Measurements from ENCODE around the gene CPA2. TPM values are rescaled to one million over a fixed set of nuclear protein-coding genes. Genes with fewer than 3 reads are reported as not detected.
A peak's percentile ranks its signal among the peaks of the same experiment; 100 is the strongest.

CPA2 gene
- total and polyA plus RNA-seq, 2 experiments from 2014 or later = not detected

DNA sequence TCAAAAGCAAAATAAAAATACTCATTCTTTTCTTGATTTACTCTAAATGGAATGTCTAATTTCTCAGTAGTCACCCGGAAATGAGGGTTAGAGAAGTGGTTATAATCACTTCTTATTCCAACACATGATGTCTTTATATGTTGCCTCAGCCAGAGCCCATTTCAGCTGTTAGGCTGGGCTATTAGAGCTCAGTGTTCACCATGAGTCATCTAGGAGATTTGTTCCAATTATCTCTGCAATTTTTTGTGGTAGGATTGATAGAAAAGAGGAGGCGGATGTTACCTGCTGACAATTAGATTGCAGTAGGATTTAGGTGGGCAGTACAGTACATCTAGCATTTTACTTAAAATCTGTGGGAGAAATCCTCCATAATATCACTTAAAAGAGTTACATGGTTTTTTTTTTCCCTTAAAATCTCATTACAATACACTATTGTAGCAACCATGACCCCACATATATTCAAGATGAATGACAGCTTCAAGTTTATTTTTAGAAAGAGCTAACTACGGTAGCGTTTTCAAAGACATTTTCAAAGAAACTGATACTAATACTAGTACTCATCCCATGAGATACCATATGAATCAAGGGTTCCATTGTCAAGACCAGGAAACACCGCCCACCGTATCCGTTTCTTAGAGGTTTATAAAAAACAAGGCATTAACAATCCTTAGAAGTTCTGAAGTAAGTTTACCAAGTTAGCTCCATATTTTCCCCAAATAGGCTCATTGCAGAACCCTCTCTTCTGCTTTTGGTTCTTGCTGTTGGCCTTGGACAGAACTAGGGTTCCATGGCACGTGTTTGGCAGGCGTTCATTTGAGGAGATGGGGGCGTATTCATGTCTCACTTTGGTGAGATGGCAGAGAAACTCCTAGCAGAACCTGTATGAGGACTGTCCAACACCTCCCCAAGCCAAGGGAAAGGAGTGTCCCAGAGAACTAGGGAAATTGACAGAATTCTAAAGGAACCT is 10.4 kb downstream of the CPA2 start:
- Histone ChIP-seq H4K20me1 (replicated peaks; ENCODE audit: insufficient read depth) (no peaks in the 10 kb centered on the region), H2AFZ (0 out of 2 replicates have a peak overlapping the region, but pooled peaks have one; percentile 2), H3K9me2 (ENCODE audit: insufficient read depth) (peaks cover 14% of the 10 kb centered on the region; the same call in 1 of the 2 replicates), H3F3A (replicated peaks; ENCODE audit: low read depth) (peaks cover 3% of the 10 kb centered on the region; the same call in 1 of the 2 replicates), H3K4me1 (ENCODE audit: insufficient read depth) (peaks cover 35% of the 10 kb centered on the region), H3K4me3 (no peak overlapping the region), H3K4me2 (no peak overlapping the region), H3K79me2 (replicated peaks; ENCODE audit: insufficient read depth) (no peaks in the 10 kb centered on the region), H3K27me3 (ENCODE audit: insufficient read depth) (no peaks in the 10 kb centered on the region), H3K36me3 (ENCODE audit: insufficient read depth) (no peaks in the 10 kb centered on the region), H3K27ac (ENCODE audit: low read depth) (no peak overlapping the region)
- Mint-ChIP-seq H3K4me3 (no peak overlapping the region), H3K36me3 (ENCODE audit: low read depth) (no peaks in the 10 kb centered on the region), H3K27me3 (ENCODE audit: insufficient read depth, low read depth, poor library complexity) (peaks cover 4% of the 10 kb centered on the region), H3K9me3 (no peaks in the 10 kb centered on the region; the same call in 2 of the 3 replicates), H3K27ac (no peak overlapping the region), H3K4me1 (peaks cover 44% of the 10 kb centered on the region)
- DNase-seq (ENCODE audit: low spot score) (no peak), ATAC-seq (no peak)
- TF ChIP-seq ZNF331 (CRISPR knock-in tag; IDR thresholded peaks at IDR 0.05; ENCODE audit: low read depth) = no peak

DNA sequence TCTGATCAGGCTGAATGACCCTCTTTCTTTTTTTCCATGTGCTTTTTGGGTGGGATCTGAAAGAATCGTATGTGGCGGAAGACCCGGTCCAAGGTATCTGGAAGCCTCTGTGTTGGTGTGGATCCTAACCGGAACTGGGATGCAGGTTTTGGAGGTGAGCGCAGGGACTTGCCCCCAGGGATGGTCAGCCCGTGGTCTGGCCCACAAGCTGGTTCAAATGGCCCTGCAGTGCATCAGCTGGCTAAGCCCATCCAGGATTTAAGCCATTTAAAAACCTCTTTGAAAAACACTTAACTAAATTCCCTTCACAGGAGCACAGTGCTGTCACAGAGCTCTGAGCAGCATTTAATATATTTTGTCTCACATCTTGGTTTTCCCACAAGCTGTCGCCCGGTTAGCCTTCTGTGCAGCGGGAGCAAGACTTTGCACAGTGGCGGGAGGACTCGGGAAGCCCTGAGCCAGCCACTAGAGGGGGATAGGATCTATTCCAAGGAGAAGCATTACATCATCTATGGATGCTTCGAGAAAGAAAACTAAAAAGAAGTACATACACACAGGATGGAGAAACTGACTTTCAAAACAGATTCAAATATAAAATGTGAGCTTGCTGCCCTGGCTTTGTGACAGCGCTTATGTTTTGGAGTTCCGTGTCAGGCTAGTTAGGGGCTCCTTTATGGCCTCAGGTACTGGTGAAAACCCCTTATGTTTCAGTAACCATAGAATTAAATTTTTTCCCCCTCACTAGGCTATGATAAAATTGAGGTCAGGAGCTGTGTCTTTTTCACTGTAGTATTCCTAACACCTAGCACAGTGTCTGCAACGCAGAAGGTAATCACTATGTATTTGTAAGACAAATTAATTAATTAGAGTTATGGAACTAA is 11.3 kb downstream of the CPA2 start:
- ATAC-seq (peak; percentile 68), DNase-seq (ENCODE audit: low spot score) (peak; percentile 84)
- Mint-ChIP-seq H3K4me1 (peaks cover 35% of the 10 kb centered on the region), H3K27ac (no peak overlapping the region), H3K27me3 (ENCODE audit: insufficient read depth, low read depth, poor library complexity) (peaks cover 8% of the 10 kb centered on the region), H3K36me3 (ENCODE audit: low read depth) (no peaks in the 10 kb centered on the region), H3K4me3 (no peak overlapping the region), H3K9me3 (no peaks in the 10 kb centered on the region; the same call in 2 of the 3 replicates)
- H3F3A ChIP-seq (replicated peaks; ENCODE audit: low read depth) = 0 out of 2 replicates have a peak, but pooled peaks cover under 1% of the 10 kb centered on the region
- H3K27me3 ChIP-seq (ENCODE audit: insufficient read depth) = no peaks in the 10 kb centered on the region
- TF ChIP-seq, protein P1, sequence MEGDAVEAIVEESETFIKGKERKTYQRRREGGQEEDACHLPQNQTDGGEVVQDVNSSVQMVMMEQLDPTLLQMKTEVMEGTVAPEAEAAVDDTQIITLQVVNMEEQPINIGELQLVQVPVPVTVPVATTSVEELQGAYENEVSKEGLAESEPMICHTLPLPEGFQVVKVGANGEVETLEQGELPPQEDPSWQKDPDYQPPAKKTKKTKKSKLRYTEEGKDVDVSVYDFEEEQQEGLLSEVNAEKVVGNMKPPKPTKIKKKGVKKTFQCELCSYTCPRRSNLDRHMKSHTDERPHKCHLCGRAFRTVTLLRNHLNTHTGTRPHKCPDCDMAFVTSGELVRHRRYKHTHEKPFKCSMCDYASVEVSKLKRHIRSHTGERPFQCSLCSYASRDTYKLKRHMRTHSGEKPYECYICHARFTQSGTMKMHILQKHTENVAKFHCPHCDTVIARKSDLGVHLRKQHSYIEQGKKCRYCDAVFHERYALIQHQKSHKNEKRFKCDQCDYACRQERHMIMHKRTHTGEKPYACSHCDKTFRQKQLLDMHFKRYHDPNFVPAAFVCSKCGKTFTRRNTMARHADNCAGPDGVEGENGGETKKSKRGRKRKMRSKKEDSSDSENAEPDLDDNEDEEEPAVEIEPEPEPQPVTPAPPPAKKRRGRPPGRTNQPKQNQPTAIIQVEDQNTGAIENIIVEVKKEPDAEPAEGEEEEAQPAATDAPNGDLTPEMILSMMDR (conservative IDR thresholded peaks at IDR 0.05; ENCODE audit: low read depth in 2 of 2) = peak; percentile 77 to 78
- TF ChIP-seq ZNF114 (CRISPR knock-in tag; IDR thresholded peaks at IDR 0.05) = no peak
- peaks cover 15% of the 10 kb centered on the region; the same call in 1 of the 2 replicates for H3K9me2 ChIP-seq (ENCODE audit: insufficient read depth)
- no peaks in the 10 kb centered on the region for H4K20me1 ChIP-seq (replicated peaks; ENCODE audit: insufficient read depth)
- H2AFZ ChIP-seq = 0 out of 2 replicates have a peak overlapping the region, but pooled peaks have one; percentile 18
- no peaks in the 10 kb centered on the region for H3K36me3 ChIP-seq (ENCODE audit: insufficient read depth)
- H3K4me1 ChIP-seq (ENCODE audit: insufficient read depth) = peaks cover 25% of the 10 kb centered on the region
- no peak overlapping the region for H3K4me2 ChIP-seq
- H3K4me3 ChIP-seq = no peak overlapping the region
- H3K79me2 ChIP-seq (replicated peaks; ENCODE audit: insufficient read depth) = no peaks in the 10 kb centered on the region
- H3K27ac ChIP-seq (ENCODE audit: low read depth) = no peak overlapping the region

DNA sequence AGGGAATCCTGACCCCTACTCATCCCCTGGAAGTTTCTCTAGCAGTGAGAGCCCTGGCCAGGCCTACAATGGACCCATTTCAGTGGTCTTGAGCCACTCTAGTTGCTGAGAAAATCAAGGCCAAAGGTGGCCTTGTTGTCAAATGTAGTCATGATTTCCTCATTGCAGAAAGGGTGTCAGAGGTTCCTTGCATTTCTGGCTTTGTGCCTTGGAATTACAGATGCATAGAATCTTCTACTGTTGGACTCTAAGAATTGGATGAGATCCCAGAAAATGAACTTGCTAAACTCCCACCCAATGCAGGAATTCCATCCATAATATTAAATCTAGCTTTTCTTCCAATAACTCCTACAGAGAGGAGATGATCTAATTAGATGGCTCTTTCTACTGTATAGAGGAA is 12.2 kb downstream of the CPA2 start:
- H3K36me3 Mint-ChIP-seq (ENCODE audit: low read depth) = no peaks in the 10 kb centered on the region; the same call in 2 of the 3 replicates
- Histone ChIP-seq H3K4me1 (ENCODE audit: insufficient read depth) (peaks cover 25% of the 10 kb centered on the region), H3K4me2 (no peak overlapping the region), H2AFZ (no peak overlapping the region), H3K27ac (ENCODE audit: low read depth) (no peak overlapping the region), H3K9me2 (ENCODE audit: insufficient read depth) (peaks cover 19% of the 10 kb centered on the region), H3K4me3 (no peak overlapping the region), H3K79me2 (replicated peaks; ENCODE audit: insufficient read depth) (no peaks in the 10 kb centered on the region), H3F3A (replicated peaks; ENCODE audit: low read depth) (no peaks in the 10 kb centered on the region), H4K20me1 (replicated peaks; ENCODE audit: insufficient read depth) (no peaks in the 10 kb centered on the region), H3K27me3 (ENCODE audit: insufficient read depth) (no peaks in the 10 kb centered on the region), H3K36me3 (ENCODE audit: insufficient read depth) (no peaks in the 10 kb centered on the region)
- H3K4me1 Mint-ChIP-seq = peaks cover 28% of the 10 kb centered on the region
- H3K9me3 Mint-ChIP-seq = no peaks in the 10 kb centered on the region; the same call in 2 of the 3 replicates
- no peak overlapping the region for H3K27ac Mint-ChIP-seq
- H3K4me3 Mint-ChIP-seq = no peak overlapping the region
- no peak for DNase-seq (ENCODE audit: low spot score)
- TF ChIP-seq CREB1 (CRISPR knock-in tag; IDR thresholded peaks at IDR 0.05; ENCODE audit: low read depth) (no peak), STAT1 (IDR thresholded peaks at IDR 0.05; ENCODE audit: unreplicated experiment) (no peak)
- TF ChIP-seq, protein P2, sequence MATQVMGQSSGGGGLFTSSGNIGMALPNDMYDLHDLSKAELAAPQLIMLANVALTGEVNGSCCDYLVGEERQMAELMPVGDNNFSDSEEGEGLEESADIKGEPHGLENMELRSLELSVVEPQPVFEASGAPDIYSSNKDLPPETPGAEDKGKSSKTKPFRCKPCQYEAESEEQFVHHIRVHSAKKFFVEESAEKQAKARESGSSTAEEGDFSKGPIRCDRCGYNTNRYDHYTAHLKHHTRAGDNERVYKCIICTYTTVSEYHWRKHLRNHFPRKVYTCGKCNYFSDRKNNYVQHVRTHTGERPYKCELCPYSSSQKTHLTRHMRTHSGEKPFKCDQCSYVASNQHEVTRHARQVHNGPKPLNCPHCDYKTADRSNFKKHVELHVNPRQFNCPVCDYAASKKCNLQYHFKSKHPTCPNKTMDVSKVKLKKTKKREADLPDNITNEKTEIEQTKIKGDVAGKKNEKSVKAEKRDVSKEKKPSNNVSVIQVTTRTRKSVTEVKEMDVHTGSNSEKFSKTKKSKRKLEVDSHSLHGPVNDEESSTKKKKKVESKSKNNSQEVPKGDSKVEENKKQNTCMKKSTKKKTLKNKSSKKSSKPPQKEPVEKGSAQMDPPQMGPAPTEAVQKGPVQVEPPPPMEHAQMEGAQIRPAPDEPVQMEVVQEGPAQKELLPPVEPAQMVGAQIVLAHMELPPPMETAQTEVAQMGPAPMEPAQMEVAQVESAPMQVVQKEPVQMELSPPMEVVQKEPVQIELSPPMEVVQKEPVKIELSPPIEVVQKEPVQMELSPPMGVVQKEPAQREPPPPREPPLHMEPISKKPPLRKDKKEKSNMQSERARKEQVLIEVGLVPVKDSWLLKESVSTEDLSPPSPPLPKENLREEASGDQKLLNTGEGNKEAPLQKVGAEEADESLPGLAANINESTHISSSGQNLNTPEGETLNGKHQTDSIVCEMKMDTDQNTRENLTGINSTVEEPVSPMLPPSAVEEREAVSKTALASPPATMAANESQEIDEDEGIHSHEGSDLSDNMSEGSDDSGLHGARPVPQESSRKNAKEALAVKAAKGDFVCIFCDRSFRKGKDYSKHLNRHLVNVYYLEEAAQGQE (IDR thresholded peaks at IDR 0.05; ENCODE audit: unreplicated experiment) = no peak
- TF ChIP-seq, protein P3, sequence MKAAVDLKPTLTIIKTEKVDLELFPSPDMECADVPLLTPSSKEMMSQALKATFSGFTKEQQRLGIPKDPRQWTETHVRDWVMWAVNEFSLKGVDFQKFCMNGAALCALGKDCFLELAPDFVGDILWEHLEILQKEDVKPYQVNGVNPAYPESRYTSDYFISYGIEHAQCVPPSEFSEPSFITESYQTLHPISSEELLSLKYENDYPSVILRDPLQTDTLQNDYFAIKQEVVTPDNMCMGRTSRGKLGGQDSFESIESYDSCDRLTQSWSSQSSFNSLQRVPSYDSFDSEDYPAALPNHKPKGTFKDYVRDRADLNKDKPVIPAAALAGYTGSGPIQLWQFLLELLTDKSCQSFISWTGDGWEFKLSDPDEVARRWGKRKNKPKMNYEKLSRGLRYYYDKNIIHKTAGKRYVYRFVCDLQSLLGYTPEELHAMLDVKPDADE (IDR thresholded peaks at IDR 0.05) = no peak
- peaks cover 8% of the 10 kb centered on the region for H3K27me3 Mint-ChIP-seq (ENCODE audit: insufficient read depth, low read depth, poor library complexity)
- no peak for ATAC-seq
